Activated CD4-positive, alpha-beta T cell treated with anti-CD3 and anti-CD28 coated beads for 36 hours (primary cell): Measurements from ENCODE around the gene G6PC3. TPM values are rescaled to one million over a fixed set of nuclear protein-coding genes. Genes with fewer than 3 reads are reported as not detected.
"Not testable (repeated sequence)": the region's sequence is repeated elsewhere in the genome, so short reads cannot be mapped to it uniquely, and the experiment has no call there.

ENCODE experiments used
- ATAC-seq: fragments of 200-7000 bp; cut with Tn5 transposase; one replicate; pipeline ENCODE4 v1.10.0; 2021; ENCODE audit warnings: mild to moderate bottlenecking, moderate library complexity
- CTCF ChIA-PET: fragments of 350-600 bp; sonication (Branson Sonifier 250); formaldehyde crosslinking; loops from one replicate; lab custom pipeline; 2021; ENCODE audit warnings: antibody characterized with exemption; lab: Charles Lee
- POLR2A ChIA-PET: fragments of 350-600 bp; sonication (Branson Sonifier 250); formaldehyde crosslinking; loops from one replicate; lab custom pipeline; 2021; ENCODE audit warnings: antibody characterized with exemption, inconsistent platforms; lab: Charles Lee
- DNase-seq: peaks from one replicate; pipeline ENCODE4 v3.0.0-alpha.2; 2020
- H3K27ac Mint-ChIP-seq: one replicate; pipeline ENCODE4 v1.8.0; 2021; ENCODE audit warnings: mixed read lengths
- H3K27me3 Mint-ChIP-seq: one replicate; pipeline ENCODE4 v1.8.0; 2021; ENCODE audit warnings: mixed read lengths
- H3K36me3 Mint-ChIP-seq: one replicate; pipeline ENCODE4 v1.8.0; 2021; ENCODE audit warnings: low read depth, mixed read lengths
- H3K4me1 Mint-ChIP-seq: one replicate; pipeline ENCODE4 v1.8.0; 2021; ENCODE audit warnings: mixed read lengths
- H3K4me3 Mint-ChIP-seq: one replicate; pipeline ENCODE4 v1.8.0; 2021; ENCODE audit warnings: mild to moderate bottlenecking, moderate library complexity, mixed read lengths
- H3K9me3 Mint-ChIP-seq: one replicate; pipeline ENCODE4 v1.8.0; 2021; ENCODE audit warnings: low read depth, mixed read lengths
- intact Hi-C, 2 experiments: fragments of 100-400 bp; cut with DNase I in 1 of 2; cut with micrococcal nuclease in 1 of 2; formaldehyde crosslinking; loops; one replicate each; pipeline versions ENCODE4 v1.14.2 to v1.15.1; 2022 to 2024; cut with DNase I, micrococcal nuclease
- total RNA-seq, 2 experiments: library from RNA; stranded (reverse); gene quantifications; one replicate each; pipeline ENCODE4 v1.2.3, GENCODE V29; 2021

G6PC3 gene
- 10 to 100 TPM; 21.3 to 22.0 TPM for total RNA-seq

GRCh38 chr17:44070455-44071197, at the start of gene G6PC3:
TSS of gene G6PC3 (plus strand) at chr17:44070735. CDS start at chr17:44070966, 231 bp downstream.
- Mint-ChIP-seq H3K4me3 (peak within 1 kb of the TSS; percentile 93), H3K36me3 (peaks cover 8% of the 10 kb centered on the region), H3K9me3 (no peaks in the 10 kb centered on the region), H3K27ac (peak within 1 kb of the TSS; percentile 98), H3K27me3 (no peaks in the 10 kb centered on the region), H3K4me1 (peaks cover 30% of the 10 kb centered on the region)
- peak; percentile 68 for ATAC-seq
- peak; percentile 93 for DNase-seq
- POLR2A ChIA-PET = interaction anchor here (1.1 to 1.5 kb wide), 2 partner anchors 11 to 53 kb away, joined by 3 to 11 read pairs; partner anchors contain the start of gene HDAC5
- CTCF ChIA-PET = interaction anchor here (0.5 to 1.2 kb wide), 3 partner anchors 31 to 678 kb away, joined by 3 read pairs; partner anchors contain the start of gene HDAC5
- intact Hi-C loops = loop anchor here (1.0 to 5.0 kb wide), 10 partner anchors 16 to 433 kb away; partner anchors contain the start of genes HDAC5 (in 2 of the 2), HROB (in 2 of the 2), DUSP3 (in 1 of the 2) and GPATCH8 (in 1 of the 2)

GRCh38 chr17:44021227-44021626, 49.3 kb upstream of the G6PC3 start:
- H3K4me3 Mint-ChIP-seq, DNase-seq, H3K4me1 Mint-ChIP-seq, H3K36me3 Mint-ChIP-seq, intact Hi-C loops, H3K27me3 Mint-ChIP-seq, POLR2A ChIA-PET, ATAC-seq, H3K9me3 Mint-ChIP-seq, H3K27ac Mint-ChIP-seq: not testable (repeated sequence)
- CTCF ChIA-PET = interaction anchor here (0.7 kb wide), 1 partner anchor 8 kb away, joined by 3 read pairs; no protein-coding TSS in a partner anchor

- Mint-ChIP-seq H3K4me3 (no peak overlapping the region), H3K27me3 (no peaks in the 10 kb centered on the region), H3K4me1 (no peaks in the 10 kb centered on the region), H3K36me3 (no peaks in the 10 kb centered on the region), H3K9me3 (no peaks in the 10 kb centered on the region), H3K27ac (no peak overlapping the region)
- intact Hi-C loops = no loop called here
- DNase-seq (no peak), ATAC-seq (no peak)
- ChIA-PET CTCF (interaction anchor here (0.6 to 0.7 kb wide), 2 partner anchors 29 to 56 kb away, joined by 3 read pairs; no protein-coding TSS in a partner anchor), POLR2A (no interaction called here)
Measured at GRCh38 chr17:44022246-44022645, 48.3 kb upstream of the G6PC3 start.

- H3K36me3 Mint-ChIP-seq = peaks cover 2% of the 10 kb centered on the region
- H3K27ac Mint-ChIP-seq = no peak overlapping the region
- no peak for DNase-seq
- CTCF ChIA-PET = interaction anchor here (0.7 to 1.3 kb wide), 3 partner anchors 9 to 89 kb away, joined by 3 read pairs; partner anchors contain the start of gene TMEM101
- H3K4me1 Mint-ChIP-seq = no peaks in the 10 kb centered on the region
- H3K27me3 Mint-ChIP-seq = no peaks in the 10 kb centered on the region
- H3K4me3 Mint-ChIP-seq = no peak overlapping the region
- no peaks in the 10 kb centered on the region for H3K9me3 Mint-ChIP-seq
- POLR2A ChIA-PET = no interaction called here
- intact Hi-C loops = no loop called here
- ATAC-seq = no peak
Measured at GRCh38 chr17:44023545-44024270, 46.8 kb upstream of the G6PC3 start.

GRCh38 chr17:44024271-44024663, 46.3 kb upstream of the G6PC3 start:
- no peak for DNase-seq
- no peak for ATAC-seq
- Mint-ChIP-seq H3K36me3 (peaks cover 6% of the 10 kb centered on the region), H3K27ac (no peak overlapping the region), H3K4me1 (no peaks in the 10 kb centered on the region), H3K27me3 (no peaks in the 10 kb centered on the region), H3K9me3 (no peaks in the 10 kb centered on the region), H3K4me3 (no peak overlapping the region)
- ChIA-PET POLR2A (no interaction called here), CTCF (interaction anchor here (1.3 kb wide), 1 partner anchor 14 kb away, joined by 3 read pairs; no protein-coding TSS in a partner anchor)
- intact Hi-C loops = no loop called here

- Mint-ChIP-seq H3K4me3 (no peak overlapping the region), H3K27ac (no peak overlapping the region), H3K27me3 (no peaks in the 10 kb centered on the region), H3K9me3 (no peaks in the 10 kb centered on the region), H3K36me3 (peaks cover 12% of the 10 kb centered on the region), H3K4me1 (no peaks in the 10 kb centered on the region)
- CTCF ChIA-PET = interaction anchor here (1.3 kb wide), 1 partner anchor 14 kb away, joined by 3 read pairs; no protein-coding TSS in a partner anchor
- intact Hi-C loops = no loop called here
- no peak for DNase-seq
- ATAC-seq = no peak
- POLR2A ChIA-PET = no interaction called here
Measured at GRCh38 chr17:44024853-44025252, 45.7 kb upstream of the G6PC3 start.

- H3K27ac Mint-ChIP-seq = peak overlapping the region; percentile 47
- H3K4me3 Mint-ChIP-seq = no peak overlapping the region
- DNase-seq = no peak
- ChIA-PET CTCF (interaction anchor here (0.6 to 0.8 kb wide), 3 partner anchors 9 to 959 kb away, joined by 3 read pairs; no protein-coding TSS in a partner anchor), POLR2A (interaction anchor here (0.6 kb wide), 1 partner anchor 205 kb away, joined by 10 read pairs; no protein-coding TSS in a partner anchor)
- no peaks in the 10 kb centered on the region for H3K27me3 Mint-ChIP-seq
- intact Hi-C loops = no loop called here
- peaks cover 5% of the 10 kb centered on the region for H3K4me1 Mint-ChIP-seq
- peaks cover 34% of the 10 kb centered on the region for H3K36me3 Mint-ChIP-seq
- ATAC-seq = no peak
- H3K9me3 Mint-ChIP-seq = no peaks in the 10 kb centered on the region
Measured at GRCh38 chr17:44029736-44030135, 40.8 kb upstream of the G6PC3 start.

GRCh38 chr17:44030482-44030881, 40.1 kb upstream of the G6PC3 start:
- CTCF ChIA-PET = interaction anchor here (0.5 to 0.8 kb wide), 2 partner anchors 959 to 1312 kb away, joined by 3 read pairs; no protein-coding TSS in a partner anchor
- POLR2A ChIA-PET = no interaction called here
- Mint-ChIP-seq H3K4me1 (peaks cover 5% of the 10 kb centered on the region), H3K27me3 (no peaks in the 10 kb centered on the region), H3K27ac (no peak overlapping the region), H3K4me3 (no peak overlapping the region), H3K36me3 (peaks cover 34% of the 10 kb centered on the region), H3K9me3 (no peaks in the 10 kb centered on the region)
- ATAC-seq = no peak
- no peak for DNase-seq
- intact Hi-C loops = no loop called here

- Mint-ChIP-seq H3K27me3 (no peaks in the 10 kb centered on the region), H3K4me1 (peaks cover 5% of the 10 kb centered on the region), H3K9me3 (no peaks in the 10 kb centered on the region), H3K27ac (no peak overlapping the region), H3K36me3 (peaks cover 46% of the 10 kb centered on the region), H3K4me3 (no peak overlapping the region)
- intact Hi-C loops = no loop called here
- ChIA-PET CTCF (interaction anchor here (0.6 to 3.1 kb wide), 2 partner anchors 9 to 16 kb away, joined by 4 to 11 read pairs; no protein-coding TSS in a partner anchor), POLR2A (no interaction called here)
- ATAC-seq (no peak), DNase-seq (no peak)
Measured at GRCh38 chr17:44033861-44034408, 36.6 kb upstream of the G6PC3 start.

- H3K4me1 Mint-ChIP-seq, DNase-seq, H3K27ac Mint-ChIP-seq, intact Hi-C loops, ATAC-seq, H3K27me3 Mint-ChIP-seq, H3K4me3 Mint-ChIP-seq, H3K9me3 Mint-ChIP-seq, POLR2A ChIA-PET: not testable (repeated sequence)
- CTCF ChIA-PET = interaction anchor here (0.6 kb wide), 1 partner anchor 15 kb away, joined by 4 read pairs; no protein-coding TSS in a partner anchor
- peaks cover 41% of the 10 kb centered on the region for H3K36me3 Mint-ChIP-seq
Measured at GRCh38 chr17:44034688-44035087, 35.8 kb upstream of the G6PC3 start.

- no peak for DNase-seq
- ChIA-PET POLR2A (no interaction called here), CTCF (no interaction called here)
- intact Hi-C loops = no loop called here
- peaks cover 14% of the 10 kb centered on the region for H3K4me1 Mint-ChIP-seq
- no peak overlapping the region for H3K4me3 Mint-ChIP-seq
- H3K9me3 Mint-ChIP-seq = no peaks in the 10 kb centered on the region
- H3K27ac Mint-ChIP-seq = no peak overlapping the region
- H3K36me3 Mint-ChIP-seq = peaks cover 41% of the 10 kb centered on the region
- ATAC-seq = no peak
- H3K27me3 Mint-ChIP-seq = no peaks in the 10 kb centered on the region
Measured at GRCh38 chr17:44037471-44037870, 33.1 kb upstream of the G6PC3 start.
